ENCODE data around the gene PTH2. TPM values are rescaled to one million over a fixed set of nuclear protein-coding genes. Genes with fewer than 3 reads are reported as not detected.

Gene PTH2
- total and polyA plus RNA-seq, 2 donors from 2014 or later, result not detected

- no peaks in the 10 kb centered on the region for H3K27me3 ChIP-seq (ENCODE audit: control insufficient read depth, insufficient read depth, low read length)
- intact Hi-C loops (cut with DNase I), result loop anchor here (10.0 kb wide), 1 partner anchor 49 kb away; the partner anchor contains the start of gene SLC17A7
- H3K27ac ChIP-seq (ENCODE audit: low read depth in 2 of 2, low read length in 2 of 2), result no peak overlapping the region
- no peaks in the 10 kb centered on the region for H3K9me3 ChIP-seq (ENCODE audit: control insufficient read depth in 2 of 3, insufficient read depth in 1 of 3, low read length in 3 of 3)
- no peak overlapping the region for H3K4me3 ChIP-seq (ENCODE audit: low read length in 3 of 3)
- H3K4me1 ChIP-seq (ENCODE audit: control insufficient read depth in 2 of 3, insufficient read depth in 2 of 3, low read depth in 1 of 3, low read length in 3 of 3), result no peaks in the 10 kb centered on the region
- no peak for DNase-seq
- no peak overlapping the region for H3K9ac ChIP-seq (ENCODE audit: low read length in 3 of 3)
- FAIRE-seq, result no peak
- H3K36me3 ChIP-seq (ENCODE audit: control insufficient read depth in 2 of 3, insufficient read depth in 3 of 3, low read length in 3 of 3), result no peaks in the 10 kb centered on the region
- TF ChIP-seq CTCF (IDR thresholded peaks at IDR 0.05; ENCODE audit: borderline replicate concordance, extremely low read depth, insufficient read depth), result no peak
Measured at GRCh38 chr19:49395581-49396407, 27.4 kb downstream of the PTH2 start.

GRCh38 chr19:49393881-49394280 lies 29.4 kb downstream of the PTH2 start:
- TF ChIP-seq CTCF (IDR thresholded peaks at IDR 0.05; ENCODE audit: borderline replicate concordance, extremely low read depth, insufficient read depth), result no peak
- FAIRE-seq (no peak), DNase-seq (no peak)
- no peak overlapping the region for H3K9ac ChIP-seq (ENCODE audit: low read length in 3 of 3)
- no peak overlapping the region for H3K27ac ChIP-seq (ENCODE audit: low read depth in 2 of 2, low read length in 2 of 2)
- H3K4me3 ChIP-seq (ENCODE audit: low read length in 3 of 3), result no peak overlapping the region
- H3K27me3 ChIP-seq (ENCODE audit: control insufficient read depth, insufficient read depth, low read length), result no peaks in the 10 kb centered on the region
- no peaks in the 10 kb centered on the region for H3K9me3 ChIP-seq (ENCODE audit: control insufficient read depth in 2 of 3, insufficient read depth in 1 of 3, low read length in 3 of 3)
- H3K4me1 ChIP-seq (ENCODE audit: control insufficient read depth in 2 of 3, insufficient read depth in 2 of 3, low read depth in 1 of 3, low read length in 3 of 3), result no peaks in the 10 kb centered on the region
- intact Hi-C loops (cut with DNase I), result loop anchor here (10.0 kb wide), 1 partner anchor 51 kb away; the partner anchor contains the start of gene SLC17A7
- no peaks in the 10 kb centered on the region for H3K36me3 ChIP-seq (ENCODE audit: control insufficient read depth in 2 of 3, insufficient read depth in 3 of 3, low read length in 3 of 3)

GRCh38 chr19:49391581-49392399 lies 31.5 kb downstream of the PTH2 start:
- Histone ChIP-seq H3K9ac (ENCODE audit: low read length in 3 of 3) (no peak overlapping the region), H3K27ac (ENCODE audit: low read depth in 2 of 2, low read length in 2 of 2) (no peak overlapping the region), H3K4me1 (ENCODE audit: control insufficient read depth in 2 of 3, insufficient read depth in 2 of 3, low read depth in 1 of 3, low read length in 3 of 3) (no peaks in the 10 kb centered on the region), H3K9me3 (ENCODE audit: control insufficient read depth in 2 of 3, insufficient read depth in 1 of 3, low read length in 3 of 3) (no peaks in the 10 kb centered on the region), H3K4me3 (ENCODE audit: low read length in 3 of 3) (no peak overlapping the region), H3K27me3 (ENCODE audit: control insufficient read depth, insufficient read depth, low read length) (no peaks in the 10 kb centered on the region), H3K36me3 (ENCODE audit: control insufficient read depth in 2 of 3, insufficient read depth in 3 of 3, low read length in 3 of 3) (no peaks in the 10 kb centered on the region)
- peak; percentile 80 for TF ChIP-seq CTCF (IDR thresholded peaks at IDR 0.05; ENCODE audit: borderline replicate concordance, extremely low read depth, insufficient read depth)
- intact Hi-C loops (cut with DNase I), result loop anchor here (10.0 kb wide), 1 partner anchor 53 kb away; the partner anchor contains the start of gene SLC17A7
- no peak for FAIRE-seq
- peak; percentile 84 to 93 (median 89) for DNase-seq
